GDM1 (cell line): ENCODE measurements around the gene PRF1.
"Not testable (repeated sequence)": the region's sequence is repeated elsewhere in the genome, so short reads cannot be mapped to it uniquely, and the experiment has no call there.

Experiments used
- DNase-seq: peaks from one replicate; lab custom pipeline; 2025; lab: John Stamatoyannopoulos, UW

PRF1 gene

GRCh38 chr10:70602665-70603448, at the start of gene PRF1:
TSS of gene PRF1 (minus strand) at chr10:70602741. CDS start at chr10:70600902, 1,839 bp downstream.
- peak; percentile 11 for DNase-seq

GRCh38 chr10:70651661-70652060, 49.1 kb upstream of the PRF1 start:
- no peak for DNase-seq

- DNase-seq: no peak
Measured at GRCh38 chr10:70650718-70651117, 48.2 kb upstream of the PRF1 start.

- DNase-seq: no peak
Measured at GRCh38 chr10:70650104-70650503, 47.6 kb upstream of the PRF1 start.

- DNase-seq: no peak
Measured at GRCh38 chr10:70649526-70649925, 47.0 kb upstream of the PRF1 start.

- no peak for DNase-seq
Measured at GRCh38 chr10:70648427-70648826, 45.9 kb upstream of the PRF1 start.

- DNase-seq: no peak
Measured at GRCh38 chr10:70647086-70647485, 44.5 kb upstream of the PRF1 start.

- DNase-seq: not testable (repeated sequence)
Measured at GRCh38 chr10:70644959-70645358, 42.4 kb upstream of the PRF1 start.

GRCh38 chr10:70643272-70643671, 40.7 kb upstream of the PRF1 start:
- not testable (repeated sequence) for DNase-seq

GRCh38 chr10:70639640-70640383, 37.3 kb upstream of the PRF1 start:
- DNase-seq: not testable (repeated sequence)

- not testable (repeated sequence) for DNase-seq
Measured at GRCh38 chr10:70634515-70634914, 32.0 kb upstream of the PRF1 start.

GRCh38 chr10:70634011-70634410, 31.5 kb upstream of the PRF1 start:
- DNase-seq: no peak

- DNase-seq: not testable (repeated sequence)
Measured at GRCh38 chr10:70631735-70632134, 29.2 kb upstream of the PRF1 start.

- DNase-seq: no peak
Measured at GRCh38 chr10:70629338-70629737, 26.8 kb upstream of the PRF1 start.

- DNase-seq: no peak
Measured at GRCh38 chr10:70626056-70626455, 23.5 kb upstream of the PRF1 start.

GRCh38 chr10:70622981-70623844, 20.7 kb upstream of the PRF1 start:
- no peak for DNase-seq

GRCh38 chr10:70622541-70622940, 20.0 kb upstream of the PRF1 start:
- no peak for DNase-seq

GRCh38 chr10:70621503-70622078, 19.1 kb upstream of the PRF1 start:
- no peak for DNase-seq

GRCh38 chr10:70620020-70620289, 17.4 kb upstream of the PRF1 start:
- no peak for DNase-seq

GRCh38 chr10:70619271-70620019, 16.9 kb upstream of the PRF1 start:
- DNase-seq: no peak

GRCh38 chr10:70618663-70619062, 16.1 kb upstream of the PRF1 start:
- DNase-seq: no peak
